ENCODE data around the gene SECISBP2L. TPM values are rescaled to one million over a fixed set of nuclear protein-coding genes. Genes with fewer than 3 reads are reported as not detected.

SECISBP2L gene
- total RNA-seq, 1 donor from 2014 or later, result 39.3 TPM

DNA sequence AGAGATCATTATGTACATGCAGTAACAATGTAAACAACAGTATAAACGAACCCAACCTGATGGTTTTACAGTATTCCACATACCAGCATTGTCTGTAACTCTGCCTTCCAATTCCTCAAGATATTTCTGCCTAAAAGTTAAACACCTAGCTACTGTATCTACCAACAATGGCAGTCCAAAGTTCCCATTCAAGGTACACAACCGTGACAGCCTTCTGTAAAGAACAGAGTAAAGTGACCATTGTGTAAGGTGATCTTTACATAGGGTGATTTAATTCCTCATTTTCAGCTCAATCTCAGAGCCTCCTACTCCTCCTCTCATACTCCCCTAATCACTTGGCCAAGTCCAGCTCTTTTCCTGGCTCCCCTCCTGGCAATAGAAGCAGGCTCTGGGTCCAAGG lies 10.4 kb downstream of the SECISBP2L start:
- Histone ChIP-seq H3K9me3 (replicated peaks) (no peaks in the 10 kb centered on the region), H3K36me3 (peaks cover 31% of the 10 kb centered on the region), H3K4me3 (no peak overlapping the region), H3K4me1 (peaks cover 42% of the 10 kb centered on the region), H3K27me3 (ENCODE audit: low read depth) (no peaks in the 10 kb centered on the region), H3K27ac (replicated peaks) (no peak overlapping the region)
- TF ChIP-seq, protein P1, sequence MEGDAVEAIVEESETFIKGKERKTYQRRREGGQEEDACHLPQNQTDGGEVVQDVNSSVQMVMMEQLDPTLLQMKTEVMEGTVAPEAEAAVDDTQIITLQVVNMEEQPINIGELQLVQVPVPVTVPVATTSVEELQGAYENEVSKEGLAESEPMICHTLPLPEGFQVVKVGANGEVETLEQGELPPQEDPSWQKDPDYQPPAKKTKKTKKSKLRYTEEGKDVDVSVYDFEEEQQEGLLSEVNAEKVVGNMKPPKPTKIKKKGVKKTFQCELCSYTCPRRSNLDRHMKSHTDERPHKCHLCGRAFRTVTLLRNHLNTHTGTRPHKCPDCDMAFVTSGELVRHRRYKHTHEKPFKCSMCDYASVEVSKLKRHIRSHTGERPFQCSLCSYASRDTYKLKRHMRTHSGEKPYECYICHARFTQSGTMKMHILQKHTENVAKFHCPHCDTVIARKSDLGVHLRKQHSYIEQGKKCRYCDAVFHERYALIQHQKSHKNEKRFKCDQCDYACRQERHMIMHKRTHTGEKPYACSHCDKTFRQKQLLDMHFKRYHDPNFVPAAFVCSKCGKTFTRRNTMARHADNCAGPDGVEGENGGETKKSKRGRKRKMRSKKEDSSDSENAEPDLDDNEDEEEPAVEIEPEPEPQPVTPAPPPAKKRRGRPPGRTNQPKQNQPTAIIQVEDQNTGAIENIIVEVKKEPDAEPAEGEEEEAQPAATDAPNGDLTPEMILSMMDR (IDR thresholded peaks at IDR 0.05; ENCODE audit: borderline replicate concordance), result no peak
- no peak for DNase-seq
- intact Hi-C loops (cut with micrococcal nuclease), result no loop called here

DNA sequence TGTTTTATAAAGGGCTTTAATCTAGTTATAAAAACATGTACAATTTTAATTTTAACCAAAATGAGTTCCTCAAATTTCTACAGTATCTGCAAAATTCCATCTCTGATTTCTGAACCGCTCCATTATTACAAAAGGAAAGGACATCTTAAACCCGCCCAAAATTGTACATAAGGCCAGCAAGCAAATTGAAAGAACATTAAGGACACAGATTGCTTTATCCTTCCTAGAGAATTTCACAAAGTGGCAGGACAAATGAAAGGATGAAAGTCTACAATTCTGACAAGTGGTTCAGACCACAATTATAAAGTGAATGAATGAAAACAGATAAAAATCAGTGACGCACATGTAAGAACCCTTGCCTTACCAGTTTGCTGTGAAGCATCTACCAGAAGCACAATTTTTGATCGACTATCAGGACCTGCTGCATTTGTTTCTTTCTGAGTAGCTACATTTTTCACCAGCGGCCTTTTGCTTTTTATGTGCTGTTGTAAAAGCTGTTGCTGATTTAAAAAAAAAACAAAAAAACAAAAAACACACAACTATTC lies 13.6 kb downstream of the SECISBP2L start:
- TF ChIP-seq, protein P1 (IDR thresholded peaks at IDR 0.05; ENCODE audit: borderline replicate concordance), result no peak
- no peaks in the 10 kb centered on the region for H3K27me3 ChIP-seq (ENCODE audit: low read depth)
- H3K27ac ChIP-seq (replicated peaks), result no peak overlapping the region
- peaks cover 19% of the 10 kb centered on the region for H3K4me1 ChIP-seq
- no peak for DNase-seq
- H3K36me3 ChIP-seq, result peaks cover 52% of the 10 kb centered on the region
- intact Hi-C loops (cut with micrococcal nuclease), result no loop called here
- no peaks in the 10 kb centered on the region for H3K9me3 ChIP-seq (replicated peaks)
- no peak overlapping the region for H3K4me3 ChIP-seq

DNA sequence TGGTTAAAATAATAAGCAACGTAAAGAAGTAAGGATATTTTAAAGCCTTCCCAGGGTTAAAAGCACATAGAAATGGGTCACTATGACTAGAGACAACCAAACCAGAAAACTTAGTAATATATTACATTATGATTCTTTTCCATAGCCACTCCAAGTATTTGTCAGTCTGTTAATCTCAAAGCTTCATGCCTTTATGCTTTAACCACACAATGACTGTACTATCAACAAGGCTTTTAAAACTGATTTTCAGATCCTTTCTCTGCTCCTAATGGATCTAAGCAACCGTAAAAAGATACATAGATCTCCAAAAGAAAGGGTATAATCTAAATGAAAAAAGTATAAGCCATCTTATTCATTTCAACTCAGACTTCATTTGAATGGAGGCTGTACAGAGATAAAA lies 14.4 kb downstream of the SECISBP2L start:
- intact Hi-C loops (cut with micrococcal nuclease), result no loop called here
- Histone ChIP-seq H3K4me1 (peaks cover 10% of the 10 kb centered on the region), H3K36me3 (peaks cover 61% of the 10 kb centered on the region), H3K9me3 (replicated peaks) (no peaks in the 10 kb centered on the region), H3K27me3 (ENCODE audit: low read depth) (no peaks in the 10 kb centered on the region), H3K27ac (replicated peaks) (no peak overlapping the region), H3K4me3 (no peak overlapping the region)
- TF ChIP-seq, protein P1 (IDR thresholded peaks at IDR 0.05; ENCODE audit: borderline replicate concordance), result no peak
- no peak for DNase-seq

DNA sequence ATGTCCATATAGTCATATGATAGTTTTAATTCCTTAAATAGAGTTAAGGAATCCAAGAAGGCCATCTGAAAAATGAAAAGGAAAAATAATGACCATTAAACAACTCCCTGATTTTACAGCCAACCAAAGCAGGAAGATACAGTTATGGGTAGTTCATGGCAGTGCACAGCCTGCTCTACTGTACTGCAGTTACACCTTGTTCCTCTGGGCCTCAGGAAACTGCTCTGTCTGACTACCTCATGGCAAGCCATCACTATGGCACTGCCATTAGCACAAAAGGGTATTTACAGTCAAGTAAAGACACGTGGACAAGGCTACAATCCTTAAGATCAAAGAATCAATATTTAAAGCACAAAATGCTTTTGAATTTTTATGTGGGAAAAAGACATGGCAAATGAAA lies 19.5 kb downstream of the SECISBP2L start:
- no peak overlapping the region for H3K4me3 ChIP-seq
- TF ChIP-seq, protein P1 (IDR thresholded peaks at IDR 0.05; ENCODE audit: borderline replicate concordance), result no peak
- DNase-seq, result no peak
- no peaks in the 10 kb centered on the region for H3K4me1 ChIP-seq
- no peaks in the 10 kb centered on the region for H3K9me3 ChIP-seq (replicated peaks)
- peaks cover 56% of the 10 kb centered on the region for H3K36me3 ChIP-seq
- H3K27ac ChIP-seq (replicated peaks), result no peak overlapping the region
- H3K27me3 ChIP-seq (ENCODE audit: low read depth), result no peaks in the 10 kb centered on the region
- intact Hi-C loops (cut with micrococcal nuclease), result no loop called here

DNA sequence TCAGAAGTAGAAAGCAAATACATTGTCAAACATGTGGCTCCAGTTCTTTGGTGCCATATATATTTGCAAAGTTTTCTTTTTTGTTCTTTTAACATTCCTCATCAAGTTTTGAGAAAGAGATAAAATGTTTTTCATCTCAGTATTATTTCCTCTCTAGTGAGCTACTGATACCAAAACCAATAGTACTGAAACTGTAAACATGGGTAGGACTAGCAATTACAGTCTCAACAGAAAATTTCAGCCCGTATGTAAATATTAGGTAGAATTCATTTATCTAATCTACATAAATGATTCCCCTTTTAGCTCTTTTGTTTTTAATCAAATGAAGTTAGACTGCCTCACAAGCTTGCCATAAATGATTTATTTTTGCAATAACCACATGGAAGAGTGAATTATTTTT lies 21.4 kb downstream of the SECISBP2L start:
- Histone ChIP-seq H3K4me1 (no peaks in the 10 kb centered on the region), H3K4me3 (no peak overlapping the region), H3K27me3 (ENCODE audit: low read depth) (no peaks in the 10 kb centered on the region), H3K9me3 (replicated peaks) (no peaks in the 10 kb centered on the region), H3K36me3 (peaks cover 70% of the 10 kb centered on the region), H3K27ac (replicated peaks) (no peak overlapping the region)
- DNase-seq, result no peak
- TF ChIP-seq, protein P1 (IDR thresholded peaks at IDR 0.05; ENCODE audit: borderline replicate concordance), result no peak
- intact Hi-C loops (cut with micrococcal nuclease), result no loop called here
